ENCODE data around the gene FBN2.

The FBN2 gene

GRCh38 chr5:128208436-128208835 lies 329.6 kb downstream of the FBN2 start:
- no peak for TF ChIP-seq CTCF (IDR thresholded peaks at IDR 0.05; ENCODE audit: borderline replicate concordance, control extremely low read depth, extremely low read depth, insufficient read depth, missing control alignments)
- in situ Hi-C loops (cut with MboI; ENCODE audit: low sequenced_read_pairs, unreplicated experiment) = loop anchor here (10.0 to 25.0 kb wide), 3 partner anchors 324 to 454 kb away; no protein-coding TSS in a partner anchor
- DNase-seq (ENCODE audit: low spot score) = no peak
